Activated T-helper 9 cell treated with anti-CD3 and anti-CD28 coated beads, Interleukin-2, amount 50 U/mL, for 16 hours (primary cell): ENCODE data around the gene RNF5.
"Not testable (repeated sequence)": the region's sequence is repeated elsewhere in the genome, so short reads cannot be mapped to it uniquely, and the experiment has no call there.

Experiments used
- DNase-seq: peaks from one replicate; pipeline ENCODE4 v3.0.0-alpha.2; 2020; ENCODE audit warnings: low read depth

The RNF5 gene

GRCh38 chr6:32210191-32210601, 32.0 kb downstream of the RNF5 start:
- DNase-seq: no peak

DNA sequence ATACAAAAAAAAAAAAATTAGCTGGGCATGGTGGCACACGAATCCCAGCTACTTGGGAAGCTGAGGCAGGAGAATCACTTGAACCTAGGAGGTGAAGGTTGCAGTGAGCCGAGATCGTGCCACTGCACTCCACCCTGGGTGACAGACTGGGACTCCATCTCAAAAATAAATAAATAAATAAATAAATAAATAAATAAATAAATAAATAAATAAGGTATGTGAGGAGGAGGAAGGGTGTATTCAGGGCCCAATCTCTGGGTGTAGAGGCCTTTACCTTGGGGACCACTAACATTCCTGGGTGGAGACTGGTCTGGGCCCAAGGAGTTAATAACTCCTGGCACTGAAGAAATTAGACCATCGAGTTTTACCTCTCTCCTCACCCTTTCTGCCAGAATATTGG, 33.2 kb downstream of the RNF5 start:
- not testable (repeated sequence) for DNase-seq

GRCh38 chr6:32212076-32212760, 34.0 kb downstream of the RNF5 start:
- DNase-seq: no peak

GRCh38 chr6:32213649-32214048, 35.4 kb downstream of the RNF5 start:
- DNase-seq: no peak

GRCh38 chr6:32214126-32214525, 35.9 kb downstream of the RNF5 start:
- no peak for DNase-seq

DNA sequence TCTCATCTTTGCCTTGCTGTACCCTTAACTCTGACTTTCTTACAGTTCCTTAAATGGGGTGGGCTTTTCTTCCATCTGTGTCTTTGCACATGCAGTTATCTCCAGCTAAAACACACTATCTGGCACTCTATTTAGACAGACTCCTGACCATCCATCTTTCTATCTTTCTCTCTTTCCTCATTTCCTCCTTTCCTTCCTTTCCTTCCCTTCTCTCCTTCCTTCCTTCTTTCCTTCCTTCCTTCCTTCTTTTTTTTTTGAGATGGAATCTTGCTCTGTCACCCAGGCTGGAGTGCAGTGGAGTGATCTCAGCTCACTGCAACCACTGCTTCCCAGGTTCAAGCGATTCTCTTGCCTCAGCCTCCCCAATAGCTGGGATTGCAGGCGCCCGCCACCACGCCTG, 37.4 kb downstream of the RNF5 start:
- DNase-seq: no peak

DNA sequence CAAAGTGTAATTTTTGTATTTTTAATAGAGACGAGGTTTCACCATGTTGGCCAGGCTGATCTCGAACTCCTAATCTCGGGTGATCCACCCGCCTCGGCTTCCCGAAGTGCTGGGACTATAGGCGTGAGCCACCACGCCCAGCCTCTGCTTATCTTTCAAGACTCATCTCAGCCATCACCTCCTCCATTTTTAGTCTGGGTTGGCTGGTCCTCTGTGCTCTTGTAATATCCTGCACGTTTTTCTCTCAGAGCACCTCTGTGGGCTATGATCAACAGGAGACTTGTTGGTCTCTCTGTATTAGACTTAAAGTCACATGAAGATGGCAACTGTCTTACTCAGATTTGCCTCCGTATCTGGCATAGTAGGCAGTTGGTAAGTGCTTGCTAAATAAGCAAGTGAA, 38.1 kb downstream of the RNF5 start:
- DNase-seq: no peak

DNA sequence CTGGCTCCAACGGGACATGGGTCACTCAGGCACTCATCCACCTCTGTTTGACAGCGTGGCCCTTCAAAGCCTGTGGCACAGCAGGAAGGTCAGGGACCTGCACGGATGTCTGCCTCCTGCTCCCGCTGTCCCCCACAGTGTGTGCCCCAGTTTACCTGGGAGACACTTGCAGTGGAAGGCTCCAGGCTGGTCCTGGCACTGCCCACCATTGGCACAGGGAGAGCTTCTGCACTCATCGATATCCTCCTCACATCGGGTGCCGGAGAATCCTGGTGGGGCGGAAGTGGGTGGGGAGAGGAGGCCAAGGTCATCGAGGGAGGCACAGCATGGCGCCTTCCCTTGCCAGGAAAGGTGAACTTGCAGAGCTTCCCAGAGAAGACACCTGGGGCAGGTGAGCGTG, 38.8 kb downstream of the RNF5 start:
- DNase-seq: no peak

- DNase-seq: no peak
These were observed 40.0 kb downstream of the RNF5 start for GRCh38 chr6:32218167-32218566.

DNA sequence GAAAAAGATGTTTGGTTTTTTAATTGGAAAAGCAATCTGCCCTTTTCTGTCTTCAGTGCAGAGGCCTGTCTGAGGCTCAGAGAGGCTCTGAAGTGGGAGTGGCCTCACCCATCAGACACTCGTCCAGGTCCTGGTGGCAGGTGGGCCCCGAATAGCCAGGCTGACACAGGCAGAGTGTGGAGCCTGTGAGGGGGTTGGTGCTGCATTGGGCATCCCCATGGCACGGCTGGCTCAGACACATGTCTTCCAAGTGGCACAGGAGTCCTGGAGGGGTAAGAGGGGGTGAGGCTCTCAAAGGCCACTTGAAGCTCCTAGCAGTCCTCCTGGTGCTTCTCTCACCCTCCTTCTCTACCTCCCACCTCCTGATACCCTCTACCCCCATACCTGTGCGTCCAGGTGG, 41.8 kb downstream of the RNF5 start:
- DNase-seq: no peak

DNA sequence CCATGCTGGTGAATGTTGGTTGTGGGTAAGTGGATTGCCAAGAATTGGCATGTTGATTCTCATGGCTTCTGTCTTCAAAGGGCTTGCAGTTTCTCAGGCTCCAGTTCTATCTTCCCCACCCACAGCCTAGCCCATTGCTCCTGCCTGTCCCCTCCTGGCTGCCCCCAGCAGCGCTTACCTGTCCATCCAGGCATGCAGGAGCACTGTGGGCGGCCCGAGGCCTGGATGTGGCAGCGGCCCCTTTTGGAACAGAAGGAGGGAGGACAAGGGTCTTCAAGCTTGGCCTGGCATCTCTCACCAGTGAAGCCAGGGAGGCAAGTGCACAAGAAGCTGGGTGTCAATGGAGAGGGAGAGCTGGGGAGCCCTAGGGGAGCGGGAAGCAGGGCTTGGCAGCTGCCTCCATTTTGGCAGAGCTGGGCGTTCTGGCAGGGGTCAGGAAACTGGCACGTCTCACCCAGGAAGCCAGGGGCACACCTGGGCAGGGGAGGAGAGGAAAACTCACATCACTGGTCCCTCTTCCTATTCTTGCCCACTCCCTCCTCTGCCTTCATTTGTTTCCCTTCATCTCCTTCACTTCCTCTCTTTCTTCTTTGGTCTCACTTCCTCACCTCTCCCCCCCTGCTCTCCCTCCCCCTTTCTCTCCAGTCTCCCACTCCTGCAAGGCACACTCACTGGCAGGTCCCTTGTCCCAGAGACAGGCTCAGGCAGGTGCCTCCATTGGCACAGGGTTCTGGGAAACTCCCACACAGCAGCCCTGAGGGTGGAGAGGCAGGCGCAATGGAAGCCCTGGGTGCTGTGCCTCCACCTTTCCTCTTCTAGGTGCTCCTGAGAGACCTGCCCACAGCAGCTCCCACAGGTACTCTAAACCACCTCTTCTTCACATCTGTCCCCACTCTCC, 44.4 kb downstream of the RNF5 start:
- no peak for DNase-seq

GRCh38 chr6:32223258-32224235, 45.3 kb downstream of the RNF5 start, which contains the start of gene NOTCH4:
NOTCH4 (minus strand) TSS chr6:32224067; CDS start chr6:32223928, 139 bp downstream.
- DNase-seq: no peak

GRCh38 chr6:32224696-32225095, 46.5 kb downstream of the RNF5 start:
- no peak for DNase-seq

GRCh38 chr6:32226434-32226833, 48.2 kb downstream of the RNF5 start:
- DNase-seq: no peak
